DND-41 (cell line): ENCODE data around the gene SEMA3B.

Experiments
- CTCF ChIP-seq: IDR thresholded peaks from 2 replicates; pipeline ENCODE4 v1.5.1; 2012; ENCODE audit warnings: borderline replicate concordance, low read length, moderate library complexity, mild to moderate bottlenecking; ENCODE audit not compliant: poor library complexity, severe bottlenecking; ENCODE audit errors: extremely low read depth
- EZH2 ChIP-seq: IDR thresholded peaks from 3 replicates; pipeline ENCODE4 v1.6.1; 2012; ENCODE audit warnings: borderline replicate concordance, low read depth, mild to moderate bottlenecking, moderate library complexity, low read length, inconsistent platforms; ENCODE audit not compliant: severe bottlenecking

DNA sequence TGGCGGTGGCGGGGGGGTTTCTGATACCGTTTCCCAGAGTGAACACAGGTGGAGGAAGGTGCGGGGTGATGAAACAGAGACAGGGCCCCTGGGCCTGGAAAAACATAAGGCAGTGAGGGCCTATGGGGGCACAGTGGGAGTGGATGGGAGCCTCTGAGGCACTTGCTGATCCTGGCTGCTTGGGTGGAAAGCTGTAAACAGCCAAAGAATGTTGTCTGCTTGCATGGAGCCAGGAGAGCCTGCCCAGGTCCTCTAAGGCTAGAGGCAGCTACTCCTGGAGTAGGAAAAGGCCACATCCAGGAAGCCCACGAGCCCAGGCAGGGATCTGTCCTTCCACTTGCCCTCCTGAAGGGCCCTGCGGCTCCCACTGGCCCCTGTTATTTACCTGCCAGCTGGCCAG, 2.9 kb upstream of the SEMA3B start:
- no peak for TF ChIP-seq CTCF
- TF ChIP-seq EZH2 = no peak
